Psoas muscle (tissue), 8 donors: Measurements from ENCODE around the gene NEURL2. TPM values are rescaled to one million over a fixed set of nuclear protein-coding genes. Genes with fewer than 3 reads are reported as not detected.
"Not testable (repeated sequence)": the region's sequence is repeated elsewhere in the genome, so short reads cannot be mapped to it uniquely, and the experiment has no call there.

ENCODE experiments used
- ATAC-seq, 4 donors: fragments of 200-7000 bp; cut with Tn5 transposase; one replicate each; pipeline ENCODE4 v1.9.1; 2020; ENCODE audit warnings: moderate library complexity in 3 of 4, mild to moderate bottlenecking in 2 of 4
- DNase-seq, 2 donors: peaks; one replicate each; pipeline ENCODE4 v3.0.0-alpha.2; 2020
- H3K27ac ChIP-seq: fragments of 200-600 bp; one replicate; pipeline ENCODE4 v1.8.0; 2022
- H3K27me3 ChIP-seq, 3 donors: fragments of 200-600 bp in 1 of 3; one replicate each; pipeline versions ENCODE4 v1.6.1 to v1.8.0; 2013 to 2022; ENCODE audit warnings: low read length in 2 of 3, mild to moderate bottlenecking in 2 of 3, moderate library complexity in 1 of 3; ENCODE audit not compliant: insufficient read depth in 3 of 3
- H3K36me3 ChIP-seq, 2 donors: fragments of 200-600 bp in 1 of 2; one replicate each; pipeline versions ENCODE4 v1.6.1 to v1.8.0; 2013 to 2022; ENCODE audit warnings: low read depth in 1 of 2, mild to moderate bottlenecking in 1 of 2, moderate library complexity in 1 of 2; ENCODE audit not compliant: insufficient read depth in 1 of 2
- H3K4me1 ChIP-seq: fragments of 200-600 bp; one replicate; pipeline ENCODE4 v1.8.0; 2022
- H3K4me3 ChIP-seq: fragments of 200-600 bp; one replicate; pipeline ENCODE4 v1.8.0; 2022; ENCODE audit warnings: mild to moderate bottlenecking
- H3K9me3 ChIP-seq: fragments of 200-600 bp; one replicate; pipeline ENCODE4 v1.8.0; 2022
- CTCF ChIP-seq: fragments of 200-600 bp; IDR thresholded peaks from one replicate; pipeline ENCODE4 v1.8.0; 2022; ENCODE audit warnings: antibody characterized with exemption
- WGBS, 3 donors: extraction: QIAGEN DNeasy Blood & Tissue Kit; methylation state at CpG; one replicate each; pipeline versions ENCODE4 v1.1.6 to v1.1.7; 2013; 5-methylcytosine and 5-hydroxymethylcytosine counted together
- intact Hi-C, 2 donors: fragments of 100-400 bp; cut with DNase I; formaldehyde crosslinking; loops; one replicate each; pipeline versions ENCODE4 v1.11.0 to v1.14.2; 2022
- polyA plus RNA-seq, 3 donors: library from polyadenylated mRNA; stranded (reverse); fragments of 200-250 nt; gene quantifications; one replicate each; pipeline ENCODE4 v1.2.3, GENCODE V29; 2013
- total RNA-seq, 4 donors: library from RNA; stranded (reverse); fragmentation: NEBNext Ultra II Directional in 2 of 4; extraction: Animal tissue kit (Norgen Biotek cat#: 25700) in 2 of 4; gene quantifications; one replicate each; pipeline versions ENCODE4 v1.2.1 to v1.2.4, GENCODE V29; 2021 to 2023
- donor health status: healthy with polysubstance abuse.
- donor health status: DM: no; HTN: no; CAD: no; lungs with moderate emphysema.
- donor health status: Bipolar disorder and iron deficiency.
- donor health status: healthy.
- donor health status: DM: yes; HTN: yes; CAD: no.
- donor health status: DM: no; HTN: no; CAD: no.
- donor health status: DM: no; HTN: no; CAD: no.
- donor health status: DM: yes; HTN: yes; CAD: no.

NEURL2 gene
- total and polyA plus RNA-seq, 7 donors: 4.3 to 11.8 (median 7.9) TPM

GRCh38 chr20:45905505-45906079 is 14.6 kb upstream of the NEURL2 start:
- Histone ChIP-seq H3K27me3 (no peaks in the 10 kb centered on the region), H3K4me1 (no peaks in the 10 kb centered on the region), H3K4me3 (no peak overlapping the region), H3K9me3 (no peaks in the 10 kb centered on the region), H3K36me3 (peaks cover 0 to 18% of the 10 kb centered on the region in 2 donors), H3K27ac (no peak overlapping the region)
- TF ChIP-seq CTCF: no peak
- no peak for ATAC-seq
- WGBS, 3 donors: 82 to 85% (median 83%) methylated on average over 8 of the region's 8 CpGs
- DNase-seq: no peak
- intact Hi-C loops: no loop called here

GRCh38 chr20:45904583-45905504 is 13.8 kb upstream of the NEURL2 start:
- Histone ChIP-seq H3K27ac (no peak overlapping the region), H3K4me3 (no peak overlapping the region), H3K4me1 (no peaks in the 10 kb centered on the region), H3K27me3 (no peaks in the 10 kb centered on the region), H3K36me3 (peaks cover 0 to 20% of the 10 kb centered on the region in 2 donors), H3K9me3 (no peaks in the 10 kb centered on the region)
- TF ChIP-seq CTCF: no peak
- intact Hi-C loops: no loop called here
- no peak for ATAC-seq
- DNase-seq: peak in 1 of 2 donors; percentile 48
- 69 to 79% (median 71%) methylated on average over 16 of the region's 16 CpGs for WGBS, 3 donors

- no peaks in the 10 kb centered on the region for H3K4me1 ChIP-seq
- H3K36me3 ChIP-seq: peaks cover 3 to 45% of the 10 kb centered on the region in 2 donors
- TF ChIP-seq CTCF: no peak
- 78 to 84% (median 79%) methylated on average over 14 of the region's 14 CpGs for WGBS, 3 donors
- H3K27ac ChIP-seq: no peak overlapping the region
- no peaks in the 10 kb centered on the region for H3K9me3 ChIP-seq
- no peak overlapping the region for H3K4me3 ChIP-seq
- ATAC-seq (no peak), DNase-seq (peak in 1 of 2 donors; percentile 36)
- no peaks in the 10 kb centered on the region for H3K27me3 ChIP-seq
- intact Hi-C loops: no loop called here
Observed at GRCh38 chr20:45902199-45902701, 11.2 kb upstream of the NEURL2 start.

GRCh38 chr20:45901332-45901731 is 10.3 kb upstream of the NEURL2 start:
- WGBS, 3 donors: 85 to 97% (median 94%) methylated on average over 6 of the region's 6 CpGs
- H3K9me3 ChIP-seq, ATAC-seq, H3K27ac ChIP-seq, H3K27me3 ChIP-seq, intact Hi-C loops, H3K4me1 ChIP-seq, H3K4me3 ChIP-seq, DNase-seq: not testable (repeated sequence)
- peaks cover 3 to 54% of the 10 kb centered on the region in 2 donors for H3K36me3 ChIP-seq
